ENCODE results near the gene ADGRA3.

ADGRA3 gene

DNA sequence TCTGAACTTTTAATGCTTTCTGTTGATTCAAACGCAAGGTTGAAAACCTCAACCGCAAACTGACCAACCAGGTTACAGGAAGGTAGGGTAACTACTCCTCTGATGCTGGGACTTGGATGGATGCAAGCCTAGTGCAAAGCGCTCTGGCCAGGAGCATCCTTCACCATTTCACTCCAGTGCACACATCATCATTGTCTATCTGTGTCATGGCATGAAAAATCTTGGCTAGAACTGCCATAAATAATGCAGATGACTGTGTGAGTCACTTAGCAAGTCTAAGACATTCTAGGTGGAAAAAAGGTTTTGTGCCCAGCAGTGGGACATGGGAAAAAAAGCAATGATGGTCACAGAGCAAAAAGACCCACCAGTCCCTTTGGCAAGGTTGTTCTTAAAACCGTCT is 10.9 kb downstream of the ADGRA3 start:
- peak; percentile 67 for DNase-seq

DNA sequence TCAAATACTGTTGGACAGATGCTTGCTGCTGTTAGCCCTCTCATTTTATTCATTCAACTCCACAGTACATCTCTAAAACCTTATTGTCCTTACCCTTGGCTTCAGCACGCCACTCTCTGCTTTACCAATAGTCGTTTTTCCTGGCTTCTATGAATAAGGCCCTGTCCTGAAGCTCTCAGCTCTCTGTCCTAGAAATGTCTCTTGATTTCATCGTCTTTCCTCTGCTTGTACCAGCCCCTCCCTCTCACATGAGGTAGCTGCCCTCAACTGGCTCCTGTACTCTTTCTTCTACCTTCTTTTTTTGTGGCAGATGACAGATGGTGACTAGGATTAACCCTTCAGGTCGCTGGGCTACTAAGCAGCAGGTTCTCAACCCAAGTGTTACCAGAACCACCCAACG is 11.4 kb downstream of the ADGRA3 start:
- peak; percentile 42 for DNase-seq

DNA sequence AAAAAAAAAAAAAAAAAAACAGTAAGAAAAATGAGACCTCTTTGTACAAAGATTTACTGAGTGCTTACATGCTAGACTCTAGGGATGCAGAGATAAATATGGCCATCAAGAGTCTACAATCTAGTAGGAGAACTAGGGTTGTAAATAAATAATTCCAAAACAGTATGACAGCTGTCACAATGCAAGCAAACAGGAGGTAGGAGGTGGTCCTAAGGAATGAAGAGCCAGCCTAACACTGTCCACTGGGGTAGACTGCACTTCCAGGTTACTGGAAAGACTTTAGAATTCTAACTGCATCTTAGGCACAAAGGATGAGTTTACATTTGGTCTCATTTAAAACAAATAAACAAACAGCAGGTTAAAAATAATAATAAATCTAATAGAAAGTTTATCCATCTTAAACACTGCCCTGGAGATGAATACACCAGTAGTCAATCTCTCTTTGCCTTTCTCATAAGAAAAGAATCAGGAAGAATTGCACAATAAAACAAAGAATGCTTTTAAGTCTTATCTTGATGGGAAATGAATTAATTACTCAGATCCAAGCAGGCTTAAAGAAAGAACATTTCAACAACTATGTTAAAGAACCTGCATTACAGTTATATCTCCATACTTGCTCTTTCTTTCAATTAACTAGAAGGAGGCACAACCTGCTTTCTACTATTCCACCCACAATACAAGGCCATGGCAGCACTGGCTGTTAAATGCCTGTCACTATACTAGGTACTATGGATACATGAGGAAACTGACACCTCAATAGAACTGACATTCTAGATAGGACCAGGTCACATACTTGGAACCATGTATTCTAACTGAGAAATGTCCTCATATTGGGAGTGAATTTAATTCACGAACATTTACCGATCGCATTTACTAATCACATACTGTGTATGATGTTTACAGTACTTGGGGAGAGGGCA is 12.7 kb downstream of the ADGRA3 start:
- DNase-seq = no peak

DNA sequence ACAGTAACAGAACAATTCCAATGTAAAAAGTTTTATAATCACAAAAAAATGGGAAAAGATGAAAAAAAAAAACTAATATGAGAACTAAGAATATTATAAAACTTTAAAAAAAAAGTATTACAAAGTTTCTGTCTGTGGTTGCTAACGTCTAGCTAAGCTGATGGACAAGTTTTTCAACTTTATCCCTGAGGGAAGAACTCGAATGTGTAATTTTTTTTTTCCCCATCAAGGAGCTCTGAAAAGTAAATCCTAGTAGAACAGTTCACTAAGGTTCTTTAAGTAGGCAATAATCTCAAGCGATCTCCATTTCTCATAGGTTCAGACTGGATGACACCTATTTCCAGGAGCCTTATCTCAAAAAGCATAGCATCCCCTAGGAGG is 14.2 kb downstream of the ADGRA3 start:
- DNase-seq = no peak

DNA sequence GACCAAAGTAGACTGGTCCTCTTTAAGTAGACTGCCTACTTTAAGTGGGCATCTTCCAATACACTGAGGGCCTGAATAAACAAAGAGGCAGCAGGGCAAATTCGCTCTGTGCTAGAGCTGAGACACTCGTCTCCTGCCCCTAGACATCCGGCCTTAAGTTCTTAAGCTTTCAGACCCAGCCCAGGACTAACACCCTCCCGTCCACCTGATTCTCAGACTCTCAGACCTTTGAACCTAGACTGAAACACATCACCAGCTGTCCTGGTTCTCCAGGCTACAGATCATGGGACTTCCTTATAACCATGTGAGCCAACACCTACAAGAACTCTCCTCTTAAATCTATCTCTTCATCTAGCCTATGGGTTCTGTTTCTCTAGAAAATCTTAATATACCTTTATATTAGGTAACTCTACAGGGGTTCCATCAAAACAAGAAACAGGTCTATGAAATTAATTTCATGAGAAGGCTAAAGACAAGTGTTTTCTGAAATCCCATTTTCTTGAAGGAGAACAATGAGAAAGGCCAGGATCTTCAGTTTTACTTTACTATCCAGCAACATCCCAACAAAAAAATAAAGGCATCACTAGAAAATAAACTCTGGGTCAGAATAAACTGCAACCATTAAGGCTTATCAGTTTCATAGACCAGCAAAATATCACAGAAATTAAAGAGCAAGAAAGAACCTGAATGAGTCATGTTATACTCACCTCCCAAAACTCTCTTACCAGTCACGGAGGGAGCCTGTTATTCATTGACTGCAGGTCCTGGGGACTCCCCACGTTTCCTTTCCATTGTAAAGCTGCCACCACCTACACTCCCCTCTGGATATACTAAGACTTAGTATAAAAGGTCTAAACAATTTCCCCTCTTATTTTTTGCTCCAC is 14.8 kb downstream of the ADGRA3 start:
- DNase-seq = no peak

DNA sequence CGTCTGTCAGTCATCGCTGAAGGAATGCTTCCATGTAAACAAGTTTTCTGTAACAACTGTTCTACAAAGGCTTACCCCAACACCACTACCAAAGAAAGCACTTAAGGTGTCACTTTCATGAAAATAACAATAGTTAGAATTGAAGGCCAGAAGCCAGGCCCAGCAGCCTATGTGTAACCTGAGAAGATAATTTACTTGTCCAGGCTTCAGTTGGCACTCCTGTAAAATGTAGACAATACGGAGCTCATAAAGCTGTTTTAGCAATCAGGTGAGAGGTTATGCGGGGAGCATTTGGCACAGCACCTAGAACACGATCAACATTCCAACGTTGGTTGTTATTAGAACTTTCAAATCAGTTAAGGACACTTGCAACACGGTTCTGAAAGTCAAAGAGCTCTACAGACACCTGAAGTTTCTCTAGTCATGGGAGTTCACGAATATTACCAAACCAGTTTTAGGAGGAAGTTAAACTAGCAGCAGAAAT is 15.7 kb downstream of the ADGRA3 start:
- DNase-seq = no peak

DNA sequence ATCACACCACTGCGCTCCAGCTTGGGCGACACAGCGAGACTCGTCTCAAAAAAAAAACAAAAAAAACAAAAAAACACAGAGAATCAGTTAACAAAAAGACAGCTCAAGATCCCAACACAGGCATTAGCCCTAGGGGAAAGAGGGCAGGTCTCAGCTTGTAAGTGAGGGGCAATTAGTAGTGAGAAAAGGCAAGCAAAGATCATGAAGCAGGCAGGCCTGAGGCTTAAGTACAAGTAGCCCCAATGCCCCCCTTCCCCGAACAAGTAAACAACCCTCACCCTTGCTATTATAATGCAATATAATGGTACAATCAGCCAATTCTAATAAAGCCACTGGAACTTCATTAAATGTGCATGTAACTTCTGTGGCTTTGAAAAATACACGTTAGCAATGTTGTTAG is 17.0 kb downstream of the ADGRA3 start:
- no peak for DNase-seq

DNA sequence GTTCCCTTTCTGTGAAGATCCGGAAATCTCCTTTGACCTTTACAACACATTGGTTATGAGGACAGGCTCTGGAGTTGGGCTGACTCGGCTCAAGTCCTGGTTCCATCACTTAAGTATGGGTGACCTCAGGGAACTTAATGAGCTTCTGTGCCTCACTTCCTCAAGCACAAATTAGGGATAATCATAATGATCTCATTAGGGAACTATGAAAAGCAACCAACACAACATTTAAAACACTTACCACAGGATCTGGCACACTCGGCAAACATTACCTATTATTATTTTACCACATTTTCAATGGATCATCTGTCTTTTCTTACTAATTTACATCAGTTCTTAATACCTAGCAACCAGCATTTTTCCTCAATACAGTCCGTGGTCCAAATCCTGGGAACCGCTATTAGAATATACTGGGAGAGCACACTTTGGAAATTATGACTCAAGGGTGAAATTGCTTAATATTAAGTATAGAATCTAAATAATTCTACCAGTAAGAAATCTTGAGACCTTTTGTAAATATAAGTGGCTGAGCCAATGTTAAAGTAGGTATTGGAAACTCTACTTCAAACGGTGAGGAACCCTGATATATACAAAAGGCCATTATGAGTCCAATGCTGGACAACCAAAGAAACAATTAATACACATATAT is 19.6 kb downstream of the ADGRA3 start:
- no peak for DNase-seq

DNA sequence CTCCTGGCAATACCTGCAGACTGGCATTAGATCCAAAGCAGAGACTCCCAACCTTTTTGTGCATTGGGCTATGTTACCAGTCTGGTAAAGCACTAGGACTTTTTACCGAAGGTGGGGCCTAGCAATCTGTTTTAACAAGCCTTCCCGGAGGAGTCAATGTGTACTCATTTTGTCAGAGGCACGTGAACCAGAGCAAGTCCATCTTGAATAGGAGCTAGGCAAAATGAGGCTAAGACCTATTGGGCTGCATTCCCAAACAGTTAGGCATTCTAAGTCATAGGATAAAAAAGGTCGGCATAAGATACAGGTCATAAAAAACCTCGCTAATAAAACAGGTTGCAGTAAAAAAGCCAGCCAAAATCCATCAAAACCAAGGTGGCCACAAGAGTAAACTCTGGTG is 22.3 kb downstream of the ADGRA3 start:
- DNase-seq = no peak

DNA sequence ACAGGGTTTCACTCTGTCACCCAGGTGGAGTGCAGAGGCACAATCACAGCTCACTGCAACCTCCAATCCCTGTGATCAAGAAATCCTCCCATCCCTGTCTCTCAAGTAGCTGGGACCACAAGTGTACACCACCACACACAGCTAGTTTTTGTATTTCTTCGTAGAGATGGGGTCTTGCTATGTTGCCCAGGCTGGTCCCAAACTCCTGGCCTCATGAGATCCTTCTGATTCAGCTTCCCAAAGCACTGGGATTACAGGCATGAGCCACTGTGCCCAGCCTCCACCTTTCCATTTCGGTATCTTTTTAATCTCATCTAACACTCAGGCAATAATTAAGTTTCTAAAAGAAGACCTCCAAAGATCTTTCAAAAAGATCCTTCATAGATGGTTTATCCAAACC is 22.9 kb downstream of the ADGRA3 start:
- DNase-seq = no peak

DNA sequence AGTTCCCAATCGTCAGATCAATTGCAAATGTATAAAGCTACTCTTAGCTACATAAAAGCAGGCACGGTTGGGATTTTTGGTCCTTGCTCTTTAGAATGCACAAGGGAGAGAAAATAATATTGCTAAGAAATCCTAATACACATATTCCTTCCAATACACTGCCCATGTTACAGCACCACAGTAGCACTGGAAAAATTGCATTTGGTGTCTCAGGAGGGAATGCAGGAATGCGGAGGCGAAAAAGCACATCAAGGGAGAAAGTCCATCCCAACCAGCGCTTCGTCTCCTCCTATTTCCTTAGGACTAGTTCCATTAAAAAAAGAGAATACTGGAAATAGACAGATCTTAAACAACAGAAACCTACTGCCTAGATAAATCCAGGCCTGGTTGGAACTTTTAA is 23.9 kb downstream of the ADGRA3 start:
- DNase-seq = no peak

DNA sequence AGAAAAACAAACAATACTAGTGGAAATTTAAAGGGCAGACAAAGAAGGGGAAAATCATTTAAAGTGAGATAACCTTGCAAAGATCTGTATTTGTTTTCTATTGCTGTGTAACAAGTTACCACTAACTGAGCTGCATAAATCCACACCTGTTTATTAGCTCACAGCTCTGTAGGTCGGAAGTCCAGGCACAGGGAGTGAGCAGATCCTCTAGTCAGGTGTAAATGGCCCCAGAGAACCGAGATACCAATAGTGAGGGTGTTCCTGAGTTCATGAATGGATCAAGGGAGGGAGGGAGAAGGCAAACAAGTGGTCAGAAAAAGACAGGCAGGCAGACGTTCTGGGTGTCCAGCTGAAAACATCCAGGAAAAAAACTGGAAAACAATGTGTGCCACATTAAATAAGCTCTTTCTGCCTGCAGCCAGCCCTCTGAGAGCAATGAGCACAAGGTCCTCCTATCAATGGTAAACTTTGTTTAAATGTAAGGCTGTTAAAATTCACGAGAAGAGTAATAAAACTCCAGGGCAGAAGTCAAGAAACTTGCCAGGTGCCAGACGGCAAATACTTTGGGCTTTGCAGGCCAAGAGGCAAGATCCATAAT is 25.0 kb downstream of the ADGRA3 start:
- DNase-seq = no peak

DNA sequence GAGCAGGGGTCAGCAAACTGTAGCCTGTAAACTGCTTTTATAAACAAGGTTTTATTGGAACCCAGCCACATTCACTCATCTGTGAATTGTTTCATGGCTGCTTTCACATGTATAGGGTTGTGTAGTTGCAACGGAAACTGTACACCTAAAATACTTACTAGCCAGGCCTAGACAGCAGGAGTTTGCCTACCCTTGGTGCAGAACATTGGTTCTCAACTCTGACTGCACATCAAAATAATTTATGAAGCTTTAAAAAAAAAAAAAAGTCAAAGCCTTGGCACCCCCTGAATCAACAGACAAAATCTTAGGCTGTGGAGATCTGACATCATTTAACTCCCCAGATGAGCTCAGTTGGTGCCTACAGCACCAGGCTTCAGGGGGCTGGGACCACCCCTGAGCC is 27.8 kb downstream of the ADGRA3 start:
- DNase-seq = no peak

DNA sequence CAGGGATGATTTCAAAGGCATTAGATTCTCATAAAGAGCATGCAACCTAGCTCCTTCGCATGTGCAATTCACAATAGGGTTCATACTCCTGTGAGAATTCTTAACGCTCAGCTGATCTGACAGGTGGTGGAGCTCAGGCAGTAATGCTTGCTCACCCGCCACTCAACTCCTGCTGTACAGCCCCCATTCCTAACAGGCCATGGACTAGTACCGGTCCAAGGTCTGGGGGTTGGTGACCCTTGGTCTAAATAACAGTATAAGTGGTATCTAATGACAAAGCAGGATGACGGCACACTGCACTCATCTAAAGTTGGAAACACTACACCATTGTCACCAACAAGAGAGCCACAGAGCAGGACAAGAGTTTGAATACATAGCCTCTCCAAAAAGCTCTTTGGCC is 28.5 kb downstream of the ADGRA3 start:
- peak; percentile 85 for DNase-seq

DNA sequence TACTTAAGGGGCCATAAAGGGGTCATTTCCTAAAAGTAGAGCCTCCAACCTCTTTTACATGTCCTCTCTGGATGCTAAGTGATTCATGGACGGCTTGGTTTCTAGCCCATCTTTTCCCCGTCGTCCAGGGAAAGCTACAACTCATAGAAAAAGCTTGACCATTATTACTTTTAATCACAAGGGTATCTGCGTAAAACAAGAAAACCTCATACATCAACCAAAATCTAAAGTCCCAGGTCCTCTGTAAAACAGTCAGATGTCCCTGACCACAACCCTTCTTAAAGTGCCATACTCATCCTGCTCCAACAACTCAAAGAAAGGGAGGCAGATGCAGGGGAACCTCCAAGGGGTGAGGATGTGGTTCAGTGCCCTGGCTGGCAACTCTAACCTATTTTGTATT is 29.6 kb downstream of the ADGRA3 start:
- no peak for DNase-seq

DNA sequence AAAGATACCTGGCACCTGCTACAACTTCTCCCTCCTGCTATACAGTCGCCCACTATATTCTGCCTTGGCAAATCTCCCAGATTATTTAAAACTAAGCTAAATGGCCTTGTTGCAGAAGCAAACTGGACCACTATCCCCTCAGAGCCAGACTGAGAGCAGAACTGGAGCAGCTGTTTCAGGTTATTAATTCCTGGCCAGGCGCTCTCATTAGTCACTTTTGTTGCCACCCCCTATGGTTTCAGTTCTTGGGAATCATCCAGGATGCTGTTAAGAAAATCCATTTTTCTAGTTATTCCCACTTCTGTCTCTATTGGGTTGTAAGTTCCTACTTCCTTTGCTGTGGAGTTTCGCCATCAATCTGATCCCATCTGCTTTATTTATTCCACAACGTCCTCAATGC is 30.1 kb downstream of the ADGRA3 start:
- peak; percentile 52 for DNase-seq

DNA sequence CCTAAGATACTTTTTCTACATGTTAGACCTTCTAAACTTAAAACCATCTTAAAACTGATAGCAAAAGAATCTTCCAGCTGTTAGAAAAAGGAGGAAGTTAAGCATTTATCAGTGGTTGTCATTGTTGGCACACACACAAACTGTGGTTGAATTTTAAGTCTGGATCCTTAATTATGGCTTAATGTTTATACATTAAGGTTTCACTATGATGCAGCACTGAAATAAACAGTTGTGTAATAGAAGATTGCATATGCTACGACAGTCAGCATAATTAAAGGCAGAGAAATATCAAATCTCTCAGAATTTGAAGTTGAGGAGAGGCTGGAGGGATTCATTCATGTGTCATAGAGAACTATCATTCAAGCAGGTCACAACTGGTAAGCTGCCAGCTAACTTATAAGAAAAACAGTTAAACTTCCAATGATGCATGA is 32.3 kb downstream of the ADGRA3 start:
- DNase-seq = no peak

DNA sequence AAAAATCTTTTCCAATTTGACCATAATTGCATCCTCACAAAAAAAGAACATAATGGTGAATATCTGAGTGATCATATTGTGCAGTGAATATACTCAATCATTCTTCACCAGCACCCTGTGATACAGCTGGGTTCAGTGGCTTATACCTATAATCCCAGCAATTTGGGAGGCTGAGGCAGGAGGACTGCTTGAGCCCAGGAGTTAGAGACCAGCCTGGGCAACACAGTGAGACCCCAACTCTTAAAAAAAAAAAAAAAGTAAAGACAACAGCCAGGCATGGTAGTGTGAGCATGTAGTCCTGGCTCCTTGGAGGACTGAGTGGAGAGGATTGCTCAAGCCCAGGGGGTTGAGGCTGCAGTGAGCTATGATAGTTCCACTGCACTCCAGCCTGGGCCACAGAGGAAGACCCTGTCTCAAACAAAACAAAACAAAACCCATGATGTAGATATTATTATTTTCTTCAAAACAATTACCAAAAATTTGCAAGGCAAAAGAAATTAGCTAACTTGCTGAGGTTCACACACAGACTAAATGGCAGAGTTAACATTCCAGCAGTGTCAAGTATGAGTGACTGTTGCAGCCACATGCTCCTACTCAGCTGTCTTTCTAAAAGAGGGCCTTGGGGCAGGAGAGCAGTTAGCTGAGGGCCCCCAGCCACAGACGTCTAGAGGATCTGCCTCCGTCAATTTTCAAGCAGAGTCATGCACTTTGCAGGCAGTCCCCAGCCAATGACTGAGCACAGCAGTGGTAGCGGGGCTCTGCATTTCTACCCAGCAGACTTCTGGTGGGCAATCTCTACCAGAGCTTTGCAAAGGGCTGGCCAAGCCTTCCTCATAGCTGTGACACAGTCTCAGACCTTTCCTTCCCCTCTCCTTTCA is 33.4 kb downstream of the ADGRA3 start:
- DNase-seq = no peak

DNA sequence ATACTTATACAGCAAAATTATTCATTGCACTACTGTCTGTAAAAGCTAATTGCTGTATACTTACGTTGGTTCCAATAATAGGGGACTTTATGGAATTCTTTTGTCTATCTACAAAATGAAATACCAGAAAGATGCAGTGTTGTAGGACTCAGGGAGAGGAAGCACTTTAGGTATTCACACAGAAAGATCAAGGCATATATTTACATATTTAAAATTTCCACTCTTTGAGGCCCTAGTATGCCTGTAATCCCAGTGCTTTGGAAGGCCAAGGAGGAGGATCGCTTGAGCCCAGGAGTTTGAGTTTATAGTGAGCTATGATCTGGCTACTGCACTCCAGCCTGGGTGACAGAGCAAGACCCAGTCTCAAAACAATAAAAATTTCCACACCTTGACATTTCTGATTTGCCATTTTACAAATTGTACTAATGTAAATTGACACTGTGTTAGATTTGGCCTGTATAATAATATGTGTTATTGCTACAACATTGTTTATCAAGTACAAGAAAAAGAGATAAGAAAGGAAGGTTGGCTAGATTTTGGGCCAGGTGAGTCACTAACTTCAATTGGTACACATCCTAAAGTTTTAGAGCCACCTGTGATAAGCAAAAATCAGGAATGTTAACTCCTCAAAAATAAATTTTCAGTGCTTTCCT is 35.1 kb downstream of the ADGRA3 start:
- DNase-seq = no peak

DNA sequence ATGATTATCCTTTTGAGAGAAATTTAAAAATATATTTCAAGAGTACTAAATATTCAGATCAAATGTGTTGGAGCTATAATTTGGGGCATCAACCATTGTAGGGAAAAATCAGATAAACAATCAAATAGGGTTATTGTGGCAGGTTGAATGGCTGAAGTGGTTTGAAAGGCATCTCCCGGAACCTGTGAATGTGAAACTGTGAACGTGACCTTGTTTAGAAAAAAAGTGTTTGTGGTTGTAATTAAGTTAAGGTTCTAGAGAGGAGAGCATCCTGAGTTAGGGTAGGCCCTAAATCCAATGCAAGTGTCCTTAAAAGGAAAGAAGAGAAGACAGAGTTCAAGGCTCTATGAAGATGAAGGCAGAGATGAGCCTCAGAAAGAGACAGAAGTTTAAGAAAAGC is 37.4 kb downstream of the ADGRA3 start:
- DNase-seq = no peak

DNA sequence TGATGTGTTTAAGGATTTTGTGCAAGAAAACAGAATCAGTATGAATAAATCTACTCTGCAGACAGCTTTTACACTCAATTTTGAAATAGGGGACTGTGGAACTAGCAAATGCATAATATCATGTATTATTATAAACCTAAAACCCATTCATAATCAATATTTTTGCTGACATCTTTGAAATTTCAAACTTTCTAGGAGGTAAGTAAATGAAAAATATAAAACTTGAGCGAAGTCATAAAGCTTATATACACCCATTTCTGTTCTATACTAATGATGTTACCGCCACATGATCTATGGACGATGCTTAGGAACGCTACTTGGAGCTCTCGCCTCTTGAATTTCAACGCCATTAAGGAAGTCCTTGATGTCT is 38.1 kb downstream of the ADGRA3 start:
- no peak for DNase-seq
